ENCODE data around the gene GRIA1.

GRCh38 chr5:153573326-153574033 is 83.0 kb downstream of the GRIA1 start:
- TF ChIP-seq CTCF (IDR thresholded peaks at IDR 0.05 in 2 of 3, conservative IDR thresholded peaks at IDR 0.05 in 1 of 3; ENCODE audit: control insufficient read depth in 2 of 3, extremely low read depth in 1 of 3, insufficient read depth in 1 of 3, low read depth in 3 of 3, low read length in 3 of 3) (no peak), MTA3 (IDR thresholded peaks at IDR 0.05; ENCODE audit: borderline replicate concordance, low read length) (no peak), SIN3A (IDR thresholded peaks at IDR 0.05; ENCODE audit: low read depth, low read length) (no peak), TCF12 (IDR thresholded peaks at IDR 0.05; ENCODE audit: low read depth, low read length) (no peak)

Data from GM12878 (cell line).